CD8-positive, alpha-beta memory T cell (primary cell): ENCODE data around the gene CSMD2. TPM values are rescaled to one million over a fixed set of nuclear protein-coding genes. Genes with fewer than 3 reads are reported as not detected.

ENCODE experiments used
- CTCF ChIA-PET: fragments of 350-600 bp; sonication (Branson Sonifier 250); formaldehyde crosslinking; loops from one replicate; lab custom pipeline; 2021; ENCODE audit warnings: antibody characterized with exemption; lab: Charles Lee
- POLR2A ChIA-PET: fragments of 350-600 bp; sonication (Branson Sonifier 250); formaldehyde crosslinking; loops from one replicate; lab custom pipeline; 2021; ENCODE audit warnings: antibody characterized with exemption; lab: Charles Lee
- DNase-seq, 5 donors: peaks; one replicate each; pipeline versions ENCODE4 v3.0.0 to v3.0.0-alpha.2; 2020 to 2022; ENCODE audit warnings: mixed read lengths in 1 of 5
- H3K27ac ChIP-seq: one replicate; pipeline ENCODE4 v1.7.0; 2013; ENCODE audit warnings: low read depth, mild to moderate bottlenecking, low read length, moderate library complexity
- H3K27me3 ChIP-seq: 2 replicates; pipeline ENCODE4 v1.7.0; 2013; ENCODE audit warnings: low read length, mild to moderate bottlenecking; ENCODE audit not compliant: insufficient read depth, poor library complexity, severe bottlenecking
- H3K36me3 ChIP-seq: 2 replicates; pipeline ENCODE4 v1.7.0; 2013; ENCODE audit warnings: mild to moderate bottlenecking, low read length, moderate library complexity; ENCODE audit not compliant: insufficient read depth
- H3K4me1 ChIP-seq: 2 replicates; pipeline ENCODE4 v1.7.0; 2013; ENCODE audit warnings: mild to moderate bottlenecking, low read length, moderate library complexity; ENCODE audit not compliant: insufficient read depth
- H3K4me3 ChIP-seq: 2 replicates; pipeline ENCODE4 v1.7.0; 2013; ENCODE audit warnings: mild to moderate bottlenecking, low read length
- H3K9me3 ChIP-seq: 2 replicates; pipeline ENCODE4 v1.7.0; 2013; ENCODE audit warnings: mild to moderate bottlenecking, low read length
- H3K27ac Mint-ChIP-seq, 8 donors: one replicate each; pipeline ENCODE4 v1.8.0; 2020 to 2021; ENCODE audit warnings: mixed read lengths in 8 of 8, mild to moderate bottlenecking in 6 of 8, inconsistent platforms in 3 of 8, moderate library complexity in 3 of 8
- H3K27me3 Mint-ChIP-seq, 2 donors: one replicate each; pipeline ENCODE4 v1.8.0; 2020 to 2021; ENCODE audit warnings: mixed read lengths in 2 of 2, mild to moderate bottlenecking in 1 of 2, moderate library complexity in 1 of 2
- H3K36me3 Mint-ChIP-seq, 3 donors: one replicate each; pipeline ENCODE4 v1.8.0; 2020 to 2021; ENCODE audit warnings: mixed read lengths in 3 of 3, inconsistent platforms in 1 of 3, mild to moderate bottlenecking in 1 of 3
- H3K4me1 Mint-ChIP-seq, 3 donors: one replicate each; pipeline ENCODE4 v1.8.0; 2020 to 2021; ENCODE audit warnings: mixed read lengths in 3 of 3, inconsistent platforms in 1 of 3, mild to moderate bottlenecking in 1 of 3
- H3K4me3 Mint-ChIP-seq, 7 donors: one replicate each; pipeline ENCODE4 v1.8.0; 2020 to 2021; ENCODE audit warnings: mixed read lengths in 7 of 7, mild to moderate bottlenecking in 6 of 7, moderate library complexity in 4 of 7, inconsistent platforms in 2 of 7
- H3K9me3 Mint-ChIP-seq, 5 donors: one replicate each; pipeline ENCODE4 v1.8.0; 2020 to 2022; ENCODE audit warnings: mixed read lengths in 5 of 5, mild to moderate bottlenecking in 3 of 5, moderate library complexity in 2 of 5, inconsistent platforms in 1 of 5
- polyA plus RNA-seq: library from polyadenylated mRNA; unstranded; fragments of 300-500 nt; fragmentation: Illumina TruSeq; gene quantifications from one replicate; pipeline ENCODE4 v1.2.3, GENCODE V29; 2021
- total RNA-seq, 2 experiments: library from RNA; stranded (reverse); gene quantifications; one replicate each; pipeline ENCODE4 v1.2.3, GENCODE V29; 2021

CSMD2 gene
- total and polyA plus RNA-seq, 3 experiments from 2014 or later = not detected

DNA sequence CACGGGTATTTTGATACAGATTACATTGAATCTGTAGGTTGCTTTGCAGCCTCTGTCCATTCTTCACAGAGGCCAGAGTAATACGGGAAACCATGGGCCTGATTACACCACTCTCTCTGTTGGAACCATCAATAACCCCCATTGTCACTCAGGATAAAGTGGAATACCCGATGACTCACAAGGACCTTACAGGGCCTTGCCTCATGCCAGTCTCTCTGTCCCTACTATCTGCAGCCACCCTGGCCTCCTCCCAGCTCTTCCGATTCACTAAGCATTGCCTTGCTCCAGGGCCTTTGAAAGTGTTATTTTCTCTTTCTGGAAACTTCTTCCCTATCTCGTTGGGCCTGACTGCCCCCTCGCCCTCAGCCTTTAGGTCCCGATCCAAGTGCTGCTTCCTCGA, 239.4 kb downstream of the CSMD2 start:
- H3K4me1 Mint-ChIP-seq = no peaks in the 10 kb centered on the region
- Histone ChIP-seq H3K36me3 (no peaks in the 10 kb centered on the region), H3K27me3 (no peaks in the 10 kb centered on the region), H3K4me1 (no peaks in the 10 kb centered on the region), H3K4me3 (no peak overlapping the region), H3K27ac (no peak overlapping the region), H3K9me3 (no peaks in the 10 kb centered on the region)
- no peak for DNase-seq
- H3K27me3 Mint-ChIP-seq = peaks cover 17 to 25% of the 10 kb centered on the region in 2 donors
- CTCF ChIA-PET = no interaction called here
- H3K4me3 Mint-ChIP-seq = no peak overlapping the region
- no peaks in the 10 kb centered on the region for H3K36me3 Mint-ChIP-seq
- H3K27ac Mint-ChIP-seq = no peak overlapping the region
- POLR2A ChIA-PET = no interaction called here
- H3K9me3 Mint-ChIP-seq = peaks cover 0 to 4% (median 2%) of the 10 kb centered on the region in 5 donors

DNA sequence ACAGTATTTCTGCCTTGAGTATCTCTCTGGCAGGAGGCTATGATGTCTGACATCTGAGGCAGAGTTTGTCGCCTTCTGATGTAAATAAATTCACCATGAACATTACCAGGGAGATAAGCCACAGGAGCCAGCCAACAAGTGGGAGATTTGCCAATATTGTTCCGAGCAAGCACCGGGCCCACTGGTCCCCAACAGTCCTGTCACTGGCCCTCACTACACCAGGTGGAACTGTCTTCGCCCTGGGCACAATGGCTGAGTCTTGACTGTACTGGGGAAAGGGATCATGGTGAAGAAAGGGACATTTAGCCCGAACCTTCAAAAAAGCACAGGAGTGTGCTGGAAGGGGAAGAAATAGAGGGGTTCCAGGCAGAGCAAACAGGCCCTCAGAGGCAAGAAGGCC, 243.7 kb downstream of the CSMD2 start:
- Mint-ChIP-seq H3K27ac (no peak overlapping the region), H3K27me3 (peaks cover 0 to 13% of the 10 kb centered on the region in 2 donors), H3K9me3 (peaks cover 0 to 4% (median 2%) of the 10 kb centered on the region in 5 donors), H3K4me3 (no peak overlapping the region), H3K36me3 (no peaks in the 10 kb centered on the region), H3K4me1 (no peaks in the 10 kb centered on the region)
- ChIA-PET CTCF (no interaction called here), POLR2A (no interaction called here)
- no peak overlapping the region for H3K4me3 ChIP-seq
- H3K4me1 ChIP-seq = no peaks in the 10 kb centered on the region
- DNase-seq = no peak
- H3K9me3 ChIP-seq = no peaks in the 10 kb centered on the region
- H3K27ac ChIP-seq = no peak overlapping the region
- no peaks in the 10 kb centered on the region for H3K36me3 ChIP-seq
- H3K27me3 ChIP-seq = no peaks in the 10 kb centered on the region

DNA sequence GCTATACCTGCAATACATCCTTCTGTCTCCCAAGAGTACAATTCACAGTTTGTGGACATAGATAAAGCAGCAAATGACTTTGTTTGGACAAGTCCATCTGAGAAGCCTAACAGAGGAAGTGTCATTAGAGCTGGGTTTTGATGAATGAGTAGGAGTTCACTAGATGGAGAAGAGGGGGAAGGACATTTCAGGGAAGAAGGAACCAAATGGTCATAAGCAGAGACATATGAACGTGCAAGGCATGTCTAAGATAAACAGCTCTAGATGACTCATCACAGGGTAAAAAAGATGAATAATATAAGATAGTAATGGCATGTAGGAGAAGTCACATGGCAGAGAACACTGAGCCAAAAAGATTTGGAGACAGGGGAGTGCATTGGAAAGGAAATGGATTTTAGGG, 246.7 kb downstream of the CSMD2 start:
- no peaks in the 10 kb centered on the region for H3K4me1 ChIP-seq
- H3K27me3 ChIP-seq = peaks cover 3% of the 10 kb centered on the region
- Mint-ChIP-seq H3K27ac (peak overlapping the region in 1 of 8 donors; percentile 4), H3K27me3 (peaks cover 5 to 10% of the 10 kb centered on the region in 2 donors), H3K36me3 (no peaks in the 10 kb centered on the region), H3K4me1 (no peaks in the 10 kb centered on the region), H3K9me3 (peaks cover 0 to 1% (median 0%) of the 10 kb centered on the region in 5 donors), H3K4me3 (no peak overlapping the region)
- POLR2A ChIA-PET = no interaction called here
- no peak overlapping the region for H3K4me3 ChIP-seq
- H3K36me3 ChIP-seq = no peaks in the 10 kb centered on the region
- CTCF ChIA-PET = no interaction called here
- H3K9me3 ChIP-seq = no peaks in the 10 kb centered on the region
- no peak for DNase-seq
- no peak overlapping the region for H3K27ac ChIP-seq

DNA sequence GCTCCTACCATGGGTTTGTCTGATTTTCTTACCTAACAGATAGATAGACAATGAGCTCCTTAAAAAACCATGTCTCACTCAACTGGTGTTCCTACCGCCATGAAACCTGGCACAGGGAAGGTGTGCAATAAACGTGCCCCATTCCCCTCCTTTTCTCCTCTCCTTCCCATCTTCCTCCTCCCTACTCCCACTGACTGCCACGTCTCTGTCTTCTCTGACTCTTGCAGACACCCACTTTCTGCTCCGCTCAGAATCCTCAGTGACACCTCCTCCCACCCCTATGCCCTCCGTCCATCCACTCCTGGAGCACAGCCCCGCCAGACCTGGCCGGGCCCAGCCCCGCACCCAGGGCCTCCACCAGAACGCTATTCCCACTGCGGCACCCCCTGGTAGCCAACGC, 248.2 kb downstream of the CSMD2 start:
- no peaks in the 10 kb centered on the region for H3K9me3 Mint-ChIP-seq
- peaks cover 3% of the 10 kb centered on the region for H3K27me3 ChIP-seq
- POLR2A ChIA-PET = no interaction called here
- no peaks in the 10 kb centered on the region for H3K36me3 Mint-ChIP-seq
- no peak for DNase-seq
- H3K4me3 Mint-ChIP-seq = no peak overlapping the region
- no peaks in the 10 kb centered on the region for H3K4me1 Mint-ChIP-seq
- CTCF ChIA-PET = no interaction called here
- no peaks in the 10 kb centered on the region for H3K4me1 ChIP-seq
- H3K36me3 ChIP-seq = no peaks in the 10 kb centered on the region
- H3K27ac ChIP-seq = no peak overlapping the region
- H3K4me3 ChIP-seq = no peak overlapping the region
- H3K9me3 ChIP-seq = no peaks in the 10 kb centered on the region
- H3K27ac Mint-ChIP-seq = no peak overlapping the region
- peaks cover 9% of the 10 kb centered on the region in 2 donors for H3K27me3 Mint-ChIP-seq

DNA sequence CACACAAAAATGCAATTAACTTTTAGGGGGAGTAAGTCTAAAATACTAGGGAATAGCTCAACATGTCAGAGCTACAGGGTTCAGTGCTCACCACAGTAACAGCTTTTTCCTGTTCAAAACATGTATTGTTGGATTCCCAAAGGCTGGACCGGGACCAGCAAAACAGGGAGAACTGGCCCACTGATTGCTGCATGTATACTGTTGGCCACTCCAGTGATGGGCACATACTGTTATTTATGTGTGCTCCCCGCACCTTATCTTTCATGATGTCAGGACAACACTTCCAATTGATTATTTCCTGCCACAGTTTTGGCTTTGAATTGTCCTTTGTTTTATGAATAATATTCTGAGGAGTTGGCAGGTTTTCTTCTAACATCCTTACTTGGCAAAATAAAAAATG, 250.5 kb downstream of the CSMD2 start:
- ChIA-PET CTCF (no interaction called here), POLR2A (no interaction called here)
- no peaks in the 10 kb centered on the region for H3K4me1 ChIP-seq
- H3K4me1 Mint-ChIP-seq = no peaks in the 10 kb centered on the region
- no peak for DNase-seq
- no peaks in the 10 kb centered on the region for H3K36me3 ChIP-seq
- peaks cover 3% of the 10 kb centered on the region for H3K27me3 ChIP-seq
- H3K27ac ChIP-seq = no peak overlapping the region
- no peak overlapping the region for H3K4me3 ChIP-seq
- H3K27me3 Mint-ChIP-seq = peaks cover 7 to 9% of the 10 kb centered on the region in 2 donors
- no peaks in the 10 kb centered on the region for H3K9me3 Mint-ChIP-seq
- H3K36me3 Mint-ChIP-seq = no peaks in the 10 kb centered on the region
- H3K27ac Mint-ChIP-seq = no peak overlapping the region
- H3K4me3 Mint-ChIP-seq = no peak overlapping the region
- no peaks in the 10 kb centered on the region for H3K9me3 ChIP-seq

GRCh38 chr1:33908324-33908956, 256.6 kb downstream of the CSMD2 start:
- Histone ChIP-seq H3K4me3 (no peak overlapping the region), H3K27me3 (no peaks in the 10 kb centered on the region), H3K27ac (no peak overlapping the region), H3K36me3 (no peaks in the 10 kb centered on the region), H3K9me3 (no peaks in the 10 kb centered on the region), H3K4me1 (no peaks in the 10 kb centered on the region)
- H3K27me3 Mint-ChIP-seq = peaks cover 4 to 20% of the 10 kb centered on the region in 2 donors
- no peak for DNase-seq
- H3K27ac Mint-ChIP-seq = no peak overlapping the region
- CTCF ChIA-PET = no interaction called here
- no peaks in the 10 kb centered on the region for H3K4me1 Mint-ChIP-seq
- peaks cover 0 to 2% (median 0%) of the 10 kb centered on the region in 3 donors for H3K36me3 Mint-ChIP-seq
- POLR2A ChIA-PET = no interaction called here
- H3K9me3 Mint-ChIP-seq = peaks cover 0 to 4% (median 0%) of the 10 kb centered on the region in 5 donors
- no peak overlapping the region for H3K4me3 Mint-ChIP-seq

- Mint-ChIP-seq H3K4me3 (no peak overlapping the region), H3K9me3 (peaks cover 0 to 4% (median 0%) of the 10 kb centered on the region in 5 donors), H3K27me3 (peaks cover 5 to 17% of the 10 kb centered on the region in 2 donors), H3K36me3 (peaks cover 0 to 2% (median 0%) of the 10 kb centered on the region in 3 donors), H3K4me1 (no peaks in the 10 kb centered on the region), H3K27ac (no peak overlapping the region)
- H3K4me3 ChIP-seq = no peak overlapping the region
- no peaks in the 10 kb centered on the region for H3K9me3 ChIP-seq
- no peak for DNase-seq
- no peaks in the 10 kb centered on the region for H3K36me3 ChIP-seq
- H3K27me3 ChIP-seq = no peaks in the 10 kb centered on the region
- POLR2A ChIA-PET = no interaction called here
- CTCF ChIA-PET = no interaction called here
- H3K4me1 ChIP-seq = no peaks in the 10 kb centered on the region
- no peak overlapping the region for H3K27ac ChIP-seq
Measured at GRCh38 chr1:33906156-33906555, 258.9 kb downstream of the CSMD2 start.

GRCh38 chr1:33905241-33905640, 259.8 kb downstream of the CSMD2 start:
- no peak overlapping the region for H3K4me3 Mint-ChIP-seq
- ChIA-PET POLR2A (no interaction called here), CTCF (no interaction called here)
- no peaks in the 10 kb centered on the region for H3K27me3 ChIP-seq
- no peak overlapping the region for H3K4me3 ChIP-seq
- H3K9me3 Mint-ChIP-seq = peaks cover 0 to 4% (median 0%) of the 10 kb centered on the region in 5 donors
- no peaks in the 10 kb centered on the region for H3K4me1 Mint-ChIP-seq
- H3K9me3 ChIP-seq = no peaks in the 10 kb centered on the region
- no peak overlapping the region for H3K27ac Mint-ChIP-seq
- no peaks in the 10 kb centered on the region for H3K4me1 ChIP-seq
- H3K27me3 Mint-ChIP-seq = peaks cover 7 to 17% of the 10 kb centered on the region in 2 donors
- peaks cover 0 to 2% (median 0%) of the 10 kb centered on the region in 3 donors for H3K36me3 Mint-ChIP-seq
- H3K27ac ChIP-seq = no peak overlapping the region
- H3K36me3 ChIP-seq = no peaks in the 10 kb centered on the region
- DNase-seq = no peak
